Fibroblast of lung (primary cell): ENCODE results near the gene GNAL. TPM values are rescaled to one million over a fixed set of nuclear protein-coding genes. Genes with fewer than 3 reads are reported as not detected.

Experiments
- DNase-seq, 2 donors: peaks; one replicate each; pipeline versions ENCODE4 v3.0.0 to v3.0.0-alpha.2; 2010; ENCODE audit warnings: low read depth in 2 of 2
- H2AFZ ChIP-seq: 2 replicates; pipeline ENCODE4 v1.5.1; 2012; ENCODE audit warnings: low read length, control low read depth, inconsistent platforms
- H3K27ac ChIP-seq: 2 replicates; pipeline ENCODE4 v1.5.1; 2011; ENCODE audit warnings: low read length, control low read depth; ENCODE audit not compliant: insufficient read depth
- H3K27me3 ChIP-seq: 2 replicates; pipeline ENCODE4 v1.5.1; 2011; ENCODE audit warnings: mild to moderate bottlenecking, low read length; ENCODE audit not compliant: control insufficient read depth, insufficient read depth
- H3K36me3 ChIP-seq: 2 replicates; pipeline ENCODE4 v1.5.1; 2011; ENCODE audit warnings: low read length; ENCODE audit not compliant: control insufficient read depth, insufficient read depth
- H3K4me1 ChIP-seq: 2 replicates; pipeline ENCODE4 v1.5.1; 2011; ENCODE audit warnings: low read length; ENCODE audit not compliant: control insufficient read depth, insufficient read depth; ENCODE audit errors: extremely low read depth
- H3K4me2 ChIP-seq: 2 replicates; pipeline ENCODE4 v1.5.1; 2011; ENCODE audit warnings: low read length, control low read depth; ENCODE audit not compliant: insufficient read depth; ENCODE audit errors: extremely low read depth
- H3K4me3 ChIP-seq, 4 experiments: fragments of 200-600 bp in 1 of 4; sonication (generic) in 1 of 4; replicated peaks in 1 of 4; 2 replicates each; pipeline ENCODE4 v1.5.1; 2011 to 2016; ENCODE audit warnings: low read length in 4 of 4, low read depth in 3 of 4, mild to moderate bottlenecking in 3 of 4, control low read depth in 2 of 4, inconsistent platforms in 1 of 4, mixed read lengths in 1 of 4; ENCODE audit not compliant: insufficient read depth in 1 of 4; ENCODE audit errors: control extremely low read depth in 1 of 4
- H3K79me2 ChIP-seq: 2 replicates; pipeline ENCODE4 v1.5.1; 2012; ENCODE audit warnings: mild to moderate bottlenecking, low read length, inconsistent platforms; ENCODE audit not compliant: control insufficient read depth, insufficient read depth
- H3K9ac ChIP-seq: 2 replicates; pipeline ENCODE4 v1.5.1; 2011; ENCODE audit warnings: mild to moderate bottlenecking, low read length, control low read depth; ENCODE audit not compliant: insufficient read depth
- H3K9me3 ChIP-seq: 2 replicates; pipeline ENCODE4 v1.5.1; 2012; ENCODE audit warnings: low read depth, low read length; ENCODE audit not compliant: control insufficient read depth, insufficient read depth
- H4K20me1 ChIP-seq: 2 replicates; pipeline ENCODE4 v1.5.1; 2011; ENCODE audit warnings: low read length; ENCODE audit not compliant: control insufficient read depth, insufficient read depth; ENCODE audit errors: extremely low read depth
- CTCF ChIP-seq, 2 donors: IDR thresholded peaks in 1 of 2; conservative IDR thresholded peaks in 1 of 2; 1 replicate in 1 of 2; 2 replicates in 1 of 2; pipeline ENCODE4 v1.5.1; 2011 to 2012; ENCODE audit warnings: low read length in 2 of 2, control low read depth in 1 of 2, inconsistent platforms in 1 of 2, low read depth in 1 of 2, mild to moderate bottlenecking in 1 of 2
- EZH2 ChIP-seq: IDR thresholded peaks from 2 replicates; pipeline ENCODE4 v1.5.1; 2012; ENCODE audit warnings: low read length, control low read depth, mild to moderate bottlenecking; ENCODE audit errors: missing control alignments
- polyA plus RNA-seq, 2 donors: library from polyadenylated mRNA; depleted of rRNA in 1 of 2; stranded (reverse) in 1 of 2; unstranded in 1 of 2; fragments of >200 nt; gene quantifications; 2 replicates each; pipeline ENCODE4 v1.2.1, GENCODE V29; 2011 to 2012; ENCODE audit warnings: missing spikeins in 1 of 2
- total RNA-seq: library from RNA; depleted of rRNA; stranded (reverse); fragments of >200 nt; gene quantifications from 2 replicates; pipeline ENCODE4 v1.2.1, GENCODE V29; 2014

The GNAL gene
- total and polyA plus RNA-seq, 2 donors (not counting 1 experiment from before 2014, with no cell fraction given): 0.05 to 0.50 TPM

GRCh38 chr18:11695736-11696135 lies 6.7 kb downstream of the GNAL start:
- Histone ChIP-seq H4K20me1 (no peaks in the 10 kb centered on the region), H2AFZ (no peak overlapping the region), H3K79me2 (no peaks in the 10 kb centered on the region), H3K4me2 (no peak overlapping the region), H3K9ac (no peak overlapping the region), H3K9me3 (no peaks in the 10 kb centered on the region), H3K27me3 (no peaks in the 10 kb centered on the region), H3K27ac (no peak overlapping the region), H3K4me1 (no peaks in the 10 kb centered on the region), H3K4me3 (no peak overlapping the region), H3K36me3 (no peaks in the 10 kb centered on the region)
- TF ChIP-seq CTCF (conservative IDR thresholded peaks at IDR 0.05 in 1 of 2, IDR thresholded peaks at IDR 0.05 in 1 of 2; ENCODE audit: low read depth in 1 of 2, low read length in 2 of 2) (no peak), EZH2 (no peak)
- no peak for DNase-seq

GRCh38 chr18:11696451-11696850 lies 7.4 kb downstream of the GNAL start:
- TF ChIP-seq CTCF (conservative IDR thresholded peaks at IDR 0.05 in 1 of 2, IDR thresholded peaks at IDR 0.05 in 1 of 2; ENCODE audit: low read depth in 1 of 2, low read length in 2 of 2) (no peak), EZH2 (no peak)
- H3K36me3 ChIP-seq: no peaks in the 10 kb centered on the region
- no peaks in the 10 kb centered on the region for H4K20me1 ChIP-seq
- H3K9ac ChIP-seq: no peak overlapping the region
- H3K4me2 ChIP-seq: no peak overlapping the region
- H3K4me1 ChIP-seq: no peaks in the 10 kb centered on the region
- DNase-seq: no peak
- H3K27me3 ChIP-seq: no peaks in the 10 kb centered on the region
- no peak overlapping the region for H2AFZ ChIP-seq
- no peak overlapping the region for H3K4me3 ChIP-seq
- H3K79me2 ChIP-seq: no peaks in the 10 kb centered on the region
- no peak overlapping the region for H3K27ac ChIP-seq
- H3K9me3 ChIP-seq: no peaks in the 10 kb centered on the region

GRCh38 chr18:11700876-11701275 lies 11.8 kb downstream of the GNAL start:
- no peak overlapping the region for H2AFZ ChIP-seq
- no peak overlapping the region for H3K4me3 ChIP-seq
- TF ChIP-seq EZH2: no peak
- no peak for TF ChIP-seq CTCF (conservative IDR thresholded peaks at IDR 0.05 in 1 of 2, IDR thresholded peaks at IDR 0.05 in 1 of 2; ENCODE audit: low read depth in 1 of 2, low read length in 2 of 2)
- H3K79me2 ChIP-seq: no peaks in the 10 kb centered on the region
- H3K27me3 ChIP-seq: no peaks in the 10 kb centered on the region
- H3K4me1 ChIP-seq: no peaks in the 10 kb centered on the region
- no peaks in the 10 kb centered on the region for H4K20me1 ChIP-seq
- no peak for DNase-seq
- no peak overlapping the region for H3K9ac ChIP-seq
- H3K4me2 ChIP-seq: no peak overlapping the region
- H3K9me3 ChIP-seq: no peaks in the 10 kb centered on the region
- no peak overlapping the region for H3K27ac ChIP-seq
- no peaks in the 10 kb centered on the region for H3K36me3 ChIP-seq
